ENCODE data around the gene REC8.

Gene REC8

DNA sequence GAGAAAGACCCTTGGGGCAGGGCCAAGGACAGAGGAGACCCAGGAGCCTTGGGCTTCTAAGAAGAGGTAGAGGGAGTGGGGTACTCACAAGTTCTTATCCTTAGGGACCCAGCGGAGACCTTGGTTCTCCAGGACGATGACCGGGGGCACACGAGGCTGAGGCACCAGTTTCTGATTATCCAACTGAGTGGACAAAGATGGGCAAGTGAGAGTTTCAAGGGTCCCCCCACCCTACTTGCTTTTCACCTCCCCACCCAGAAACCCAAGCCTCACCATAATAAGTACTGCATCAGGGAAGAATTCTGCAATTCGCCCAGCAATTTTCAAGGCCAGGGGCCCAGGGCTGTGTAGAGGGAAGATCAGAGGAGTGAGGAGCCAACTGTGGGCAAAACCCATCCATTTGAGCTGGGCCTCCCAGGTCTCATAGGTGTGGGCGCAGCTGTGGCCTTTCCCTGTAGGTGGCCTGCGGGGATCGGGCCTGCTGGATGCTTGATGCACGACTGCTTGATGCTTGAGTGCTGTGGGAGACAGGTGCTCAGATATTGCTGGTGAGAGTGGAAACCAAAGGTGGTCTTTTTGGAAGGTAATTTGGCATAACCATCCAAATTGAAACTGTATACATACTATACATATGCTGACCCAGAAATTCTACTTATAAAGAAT, 32.5 kb upstream of the REC8 start:
- DNase-seq, result no peak

DNA sequence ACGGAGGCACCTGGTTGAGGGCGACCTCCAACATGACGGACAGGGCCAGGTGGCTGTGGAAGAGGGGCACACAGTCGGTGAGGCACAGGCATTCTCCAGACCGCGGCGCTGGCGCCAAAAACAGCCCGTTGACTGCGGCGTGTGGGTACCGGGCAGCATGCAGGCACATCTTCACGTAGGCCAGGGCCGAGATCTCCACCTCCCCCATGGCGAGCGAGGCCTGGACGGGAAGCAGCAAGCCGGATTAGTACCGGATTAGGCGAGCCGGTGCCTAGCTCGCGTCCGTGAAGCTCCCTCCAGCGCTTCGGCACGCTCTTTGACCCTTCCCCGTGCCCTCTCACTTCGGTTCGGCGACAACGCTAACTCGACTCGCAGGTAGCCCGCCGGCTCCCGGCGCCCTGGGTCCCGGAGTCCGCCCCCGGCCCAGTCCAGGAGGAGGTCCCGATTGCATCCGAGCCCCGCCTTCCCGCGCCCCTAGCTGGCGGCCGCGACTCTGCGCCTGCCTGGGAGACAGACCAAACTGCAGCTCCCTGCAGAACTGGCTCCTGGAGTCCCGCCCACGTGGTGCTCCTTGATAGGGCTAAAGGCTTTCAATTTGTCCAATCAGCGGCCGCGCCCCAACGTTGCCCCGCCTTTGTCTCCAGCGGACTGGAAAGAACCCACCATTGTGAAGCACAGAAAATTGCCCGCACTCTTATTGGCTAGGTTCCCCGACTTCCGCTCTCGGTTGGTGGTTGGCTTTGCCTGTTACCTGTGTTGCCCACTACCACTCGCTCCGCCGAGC, 30.6 kb upstream of the REC8 start, which contains the start of gene EMC9:
Gene EMC9 (minus strand): TSS at position 495 of the 784 bp plus-strand sequence. CDS start 287 bp downstream, at position 208.
- peak; percentile 96 to 97 for DNase-seq

DNA sequence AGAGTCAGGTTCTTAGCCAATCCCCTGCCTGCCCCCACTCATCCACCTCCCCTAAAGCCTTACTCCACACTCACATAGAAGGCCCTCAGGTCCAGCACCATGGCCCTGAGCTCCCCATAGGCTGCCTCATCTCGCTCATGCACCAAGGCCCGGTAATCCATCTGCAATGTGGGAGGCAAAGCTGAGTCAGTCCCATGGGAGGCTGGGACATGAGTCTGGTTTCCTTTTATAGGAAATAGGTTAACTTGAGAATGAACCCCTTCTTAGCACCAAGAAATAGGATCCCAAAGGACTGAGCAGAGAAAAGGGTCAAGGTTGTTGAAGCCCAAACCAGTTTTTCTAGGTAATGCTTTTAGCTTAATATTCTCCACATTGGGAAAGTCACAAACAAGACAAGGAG, 28.4 kb upstream of the REC8 start:
- no peak for DNase-seq

DNA sequence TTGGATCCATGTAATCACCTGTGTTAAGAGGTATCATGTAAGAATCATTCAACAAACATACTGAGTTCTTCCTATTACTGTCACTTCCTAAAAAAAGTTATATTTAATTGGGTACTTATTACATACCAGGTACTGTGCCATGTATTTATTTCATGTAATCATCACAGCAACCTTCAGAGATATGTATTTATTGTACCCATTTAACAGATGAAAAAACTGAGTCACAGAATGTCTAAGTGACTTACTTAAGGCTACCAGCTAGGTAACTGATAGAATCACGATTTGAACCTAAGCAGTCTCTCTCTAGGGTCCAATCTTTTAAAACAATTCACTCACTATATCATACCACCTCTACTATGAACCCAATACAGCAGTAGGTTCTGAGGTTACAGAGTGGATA, 27.4 kb upstream of the REC8 start:
- DNase-seq, result no peak

DNA sequence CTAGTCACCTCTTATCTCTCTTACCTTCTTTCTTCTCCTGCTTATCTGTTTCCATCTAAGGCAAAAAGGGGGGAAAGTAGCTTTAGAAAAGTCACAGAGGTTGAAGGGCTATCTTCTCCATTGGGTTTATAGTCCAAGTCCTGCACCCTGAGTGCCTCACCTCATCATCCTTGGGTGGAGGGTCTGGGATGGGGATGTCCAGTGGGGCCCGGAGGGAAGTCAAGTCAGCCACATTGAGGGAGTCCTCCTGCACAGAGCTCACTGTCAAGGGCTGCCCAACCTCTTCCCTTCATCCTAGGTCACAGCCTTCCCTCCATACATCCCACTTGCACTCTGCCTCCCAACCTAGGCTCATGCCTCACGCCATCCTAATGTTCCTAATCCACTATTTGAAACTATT, 26.7 kb upstream of the REC8 start:
- DNase-seq, result no peak

DNA sequence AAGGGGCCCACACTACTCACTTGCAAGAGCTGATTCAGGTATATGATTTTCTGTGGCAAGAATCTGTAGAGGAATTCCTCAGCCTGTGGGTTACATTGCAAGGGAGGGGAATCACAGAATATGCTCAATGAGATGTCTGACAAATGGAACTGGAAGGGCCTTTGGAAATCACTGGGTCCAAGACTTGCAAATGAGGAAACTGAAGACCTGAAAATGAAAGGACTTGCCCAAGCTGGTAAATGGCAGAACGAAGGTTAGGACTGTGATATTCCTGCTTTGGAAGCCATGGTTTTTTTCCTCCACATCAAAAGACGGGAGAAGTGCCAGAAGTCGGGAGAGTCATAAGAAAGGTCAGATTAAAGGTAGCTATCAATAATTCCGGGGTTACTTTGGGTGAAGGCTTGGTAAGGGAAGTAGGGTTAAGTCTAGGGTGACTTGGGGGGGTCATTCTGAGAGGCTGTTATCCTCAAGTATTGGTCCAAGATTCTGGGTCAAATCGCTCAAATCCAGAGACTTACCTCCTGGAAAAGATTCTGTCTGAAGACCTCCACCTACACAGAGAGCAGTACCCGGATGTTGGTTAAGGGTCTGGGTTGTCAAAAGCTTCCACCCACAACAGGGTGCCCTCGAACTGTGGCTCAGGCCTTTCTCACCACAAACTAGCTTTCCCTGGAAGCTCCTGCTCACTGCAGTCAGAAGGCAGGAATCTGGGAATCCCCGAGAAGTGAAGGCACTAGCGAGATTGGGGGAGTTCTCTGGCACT, 26.0 kb upstream of the REC8 start:
- DNase-seq, result peak in 1 of 2 experiments; percentile 11

DNA sequence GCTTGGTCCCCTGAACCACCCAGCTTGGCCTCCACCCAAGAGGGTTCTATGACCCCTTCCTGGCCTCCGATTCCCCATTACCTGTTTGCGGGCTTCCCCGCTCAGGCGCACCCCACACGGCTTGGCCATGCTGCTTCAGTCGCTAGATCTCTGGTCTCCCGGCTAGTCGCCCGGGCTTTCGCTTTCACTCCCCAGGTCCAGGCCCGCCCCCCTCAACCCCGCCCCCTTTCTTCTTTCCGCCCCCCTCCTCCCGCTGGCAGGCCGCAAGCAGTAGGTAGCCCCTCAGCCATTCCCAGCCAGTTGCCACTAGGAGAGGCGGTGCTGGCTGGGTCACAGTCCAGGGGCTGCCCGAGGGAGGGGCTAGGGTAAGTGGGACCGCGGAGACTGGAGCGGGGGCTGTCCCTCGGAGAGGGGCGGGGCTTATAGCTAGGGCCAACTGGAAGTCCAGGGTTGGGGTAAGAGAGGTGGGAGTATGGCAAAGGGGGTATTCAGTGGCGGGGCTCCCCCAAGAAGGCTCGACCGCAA, 25.4 kb upstream of the REC8 start, which contains the start of gene PSME2:
Gene PSME2 (minus strand): TSS at position 158 of the 525 bp plus-strand sequence. CDS start 29 bp downstream, at position 129.
- DNase-seq, result peak; percentile 91

DNA sequence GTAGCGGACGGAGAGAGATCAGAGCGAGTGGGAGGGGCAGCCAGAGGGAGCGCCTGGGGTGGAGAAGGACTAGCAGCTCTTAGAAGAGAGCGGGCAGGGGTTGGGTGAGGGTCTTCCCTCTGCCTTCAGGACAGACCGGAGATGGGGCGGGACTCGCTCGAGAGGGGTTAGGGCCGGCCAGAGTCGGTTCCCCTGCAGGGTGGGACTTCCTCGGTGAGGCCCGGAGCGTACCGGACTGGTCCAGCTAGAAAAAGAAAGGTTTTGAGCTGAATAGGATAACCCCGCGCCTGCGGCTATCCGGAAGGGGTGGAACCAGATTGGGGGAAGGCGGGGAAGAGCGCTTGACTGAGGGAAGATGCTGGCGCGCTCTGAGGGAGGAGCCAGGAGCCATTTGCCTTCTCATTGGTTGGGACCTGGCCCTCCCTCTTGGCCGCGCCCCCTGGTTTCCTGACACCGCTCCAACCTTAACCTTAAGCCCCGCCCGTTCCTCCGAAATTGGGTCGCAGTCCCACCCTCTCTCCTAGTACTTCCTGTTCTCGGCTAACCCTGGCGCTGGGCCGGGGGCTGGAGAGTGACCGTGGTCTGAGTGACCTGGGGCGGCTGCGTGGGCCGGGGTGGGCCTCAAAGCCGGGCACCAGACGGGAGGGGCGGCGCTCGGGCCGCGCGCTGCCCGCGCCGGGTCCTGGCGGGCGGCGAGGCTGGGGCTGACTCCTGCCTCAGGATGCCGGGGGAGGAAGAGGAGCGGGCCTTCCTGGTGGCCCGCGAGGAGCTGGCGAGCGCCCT, 24.7 kb upstream of the REC8 start, which contains the start of gene RNF31:
Gene RNF31 (plus strand): TSS at position 521 of the 783 bp plus-strand sequence. CDS start 201 bp downstream, at position 722.
- DNase-seq, result peak; percentile 97

DNA sequence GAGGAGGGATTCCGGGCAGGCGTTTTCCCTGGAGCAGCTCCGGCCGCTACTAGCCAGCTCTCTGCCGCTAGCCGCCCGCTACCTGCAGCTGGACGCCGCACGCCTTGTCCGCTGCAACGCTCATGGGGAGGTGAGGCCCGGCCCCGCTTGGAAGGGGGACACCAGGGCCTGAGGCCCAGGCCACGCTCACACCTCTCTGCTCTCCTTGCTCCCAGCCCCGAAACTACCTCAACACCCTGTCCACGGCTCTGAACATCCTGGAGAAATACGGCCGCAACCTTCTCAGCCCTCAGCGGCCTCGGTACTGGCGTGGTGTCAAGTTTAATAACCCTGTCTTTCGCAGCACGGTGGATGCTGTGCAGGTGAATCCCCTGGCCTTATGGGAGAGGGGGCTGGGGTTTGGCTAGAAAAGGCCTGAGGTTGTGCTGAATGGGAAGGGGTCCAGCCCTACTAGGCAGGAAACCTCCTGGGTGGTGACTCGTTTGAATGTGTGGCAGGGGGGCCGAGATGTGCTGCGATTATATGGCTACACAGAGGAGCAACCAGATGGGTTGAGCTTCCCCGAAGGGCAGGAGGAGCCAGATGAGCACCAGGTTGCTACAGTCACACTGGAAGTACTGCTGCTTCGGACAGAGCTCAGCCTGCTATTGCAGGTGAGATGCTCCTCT, 24.0 kb upstream of the REC8 start:
- no peak for DNase-seq

DNA sequence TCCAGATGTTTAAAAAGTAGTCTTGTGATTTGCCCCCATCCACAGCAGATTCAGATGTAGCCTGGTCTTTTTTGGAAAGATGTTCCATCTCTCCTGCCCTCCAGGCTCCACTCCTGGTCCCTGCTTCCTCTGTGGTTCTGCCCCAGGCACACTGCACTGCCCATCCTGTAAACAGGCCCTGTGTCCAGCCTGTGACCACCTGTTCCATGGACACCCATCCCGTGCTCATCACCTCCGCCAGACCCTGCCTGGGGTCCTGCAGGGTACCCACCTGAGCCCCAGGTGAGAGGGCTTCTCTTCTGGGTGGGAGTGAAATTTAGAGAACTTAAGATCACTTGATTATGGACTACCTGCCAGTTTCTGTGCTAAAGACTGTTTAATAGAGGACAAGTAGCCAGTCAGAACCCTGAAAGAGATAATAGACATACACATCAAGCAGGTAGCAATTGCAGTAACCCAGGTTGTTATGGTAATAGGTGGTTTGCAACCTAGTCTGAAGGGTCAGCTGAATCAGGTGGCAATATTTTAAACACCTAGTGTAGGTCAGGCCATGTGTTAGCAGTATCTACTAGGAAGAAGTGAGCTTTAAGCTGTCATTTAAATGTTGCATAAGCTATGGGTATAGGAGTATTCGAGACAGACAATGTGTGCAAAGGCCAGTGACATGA, 22.4 kb upstream of the REC8 start:
- DNase-seq, result no peak

DNA sequence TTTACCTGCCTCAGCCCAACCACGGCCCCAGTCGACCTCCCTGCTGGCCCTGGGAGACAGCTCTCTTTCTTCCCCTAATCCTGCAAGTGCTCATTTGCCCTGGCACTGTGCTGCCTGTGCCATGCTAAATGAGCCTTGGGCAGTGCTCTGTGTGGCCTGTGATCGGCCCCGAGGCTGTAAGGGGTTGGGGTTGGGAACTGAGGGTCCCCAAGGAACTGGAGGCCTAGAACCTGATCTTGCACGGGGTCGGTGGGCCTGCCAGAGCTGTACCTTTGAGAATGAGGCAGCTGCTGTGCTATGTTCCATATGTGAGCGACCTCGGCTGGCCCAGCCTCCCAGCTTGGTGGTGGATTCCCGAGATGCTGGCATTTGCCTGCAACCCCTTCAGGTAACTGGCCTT, 21.8 kb upstream of the REC8 start:
- no peak for DNase-seq

DNA sequence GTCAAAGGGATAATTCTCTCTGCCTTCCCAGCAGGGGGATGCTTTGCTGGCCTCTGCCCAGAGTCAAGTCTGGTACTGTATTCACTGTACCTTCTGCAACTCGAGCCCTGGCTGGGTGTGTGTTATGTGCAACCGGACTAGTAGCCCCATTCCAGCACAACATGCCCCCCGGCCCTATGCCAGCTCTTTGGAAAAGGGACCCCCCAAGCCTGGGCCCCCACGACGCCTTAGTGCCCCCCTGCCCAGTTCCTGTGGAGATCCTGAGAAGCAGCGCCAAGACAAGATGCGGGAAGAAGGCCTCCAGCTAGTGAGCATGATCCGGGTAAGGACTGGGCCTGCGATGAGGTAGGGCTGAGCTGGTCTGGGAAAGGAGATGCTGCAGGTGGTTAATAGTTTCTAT, 21.3 kb upstream of the REC8 start:
- DNase-seq, result no peak

DNA sequence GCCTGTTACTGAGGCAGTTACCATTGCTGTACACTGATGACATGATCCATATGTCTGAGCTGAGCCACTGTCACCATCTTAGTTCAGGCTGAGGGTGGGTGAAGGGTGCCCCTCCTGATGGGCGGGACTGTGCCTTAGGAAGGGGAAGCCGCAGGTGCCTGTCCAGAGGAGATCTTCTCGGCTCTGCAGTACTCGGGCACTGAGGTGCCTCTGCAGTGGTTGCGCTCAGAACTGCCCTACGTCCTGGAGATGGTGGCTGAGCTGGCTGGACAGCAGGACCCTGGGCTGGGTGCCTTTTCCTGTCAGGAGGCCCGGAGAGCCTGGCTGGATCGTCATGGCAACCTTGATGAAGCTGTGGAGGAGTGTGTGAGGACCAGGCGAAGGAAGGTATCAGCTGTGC, 20.9 kb upstream of the REC8 start:
- no peak for DNase-seq

DNA sequence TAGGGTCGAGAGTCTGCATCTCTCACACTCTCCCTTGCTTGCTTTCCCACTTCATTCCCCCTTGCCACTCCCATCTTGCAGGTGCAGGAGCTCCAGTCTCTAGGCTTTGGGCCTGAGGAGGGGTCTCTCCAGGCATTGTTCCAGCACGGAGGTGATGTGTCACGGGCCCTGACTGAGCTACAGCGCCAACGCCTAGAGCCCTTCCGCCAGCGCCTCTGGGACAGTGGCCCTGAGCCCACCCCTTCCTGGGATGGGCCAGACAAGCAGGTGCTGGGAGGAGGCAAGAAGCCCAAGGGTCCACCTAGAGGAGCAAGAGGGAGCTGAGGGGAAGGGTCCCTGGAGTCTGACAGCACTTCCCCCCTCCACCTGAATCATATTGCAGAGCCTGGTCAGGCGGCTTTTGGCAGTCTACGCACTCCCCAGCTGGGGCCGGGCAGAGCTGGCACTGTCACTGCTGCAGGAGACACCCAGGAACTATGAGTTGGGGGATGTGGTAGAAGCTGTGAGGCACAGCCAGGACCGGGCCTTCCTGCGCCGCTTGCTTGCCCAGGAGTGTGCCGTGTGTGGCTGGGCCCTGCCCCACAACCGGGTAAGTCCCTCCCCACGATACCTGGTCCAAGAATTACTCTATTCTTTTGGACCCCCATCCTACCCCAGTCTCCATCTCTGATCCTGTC, 20.3 kb upstream of the REC8 start:
- DNase-seq, result no peak

DNA sequence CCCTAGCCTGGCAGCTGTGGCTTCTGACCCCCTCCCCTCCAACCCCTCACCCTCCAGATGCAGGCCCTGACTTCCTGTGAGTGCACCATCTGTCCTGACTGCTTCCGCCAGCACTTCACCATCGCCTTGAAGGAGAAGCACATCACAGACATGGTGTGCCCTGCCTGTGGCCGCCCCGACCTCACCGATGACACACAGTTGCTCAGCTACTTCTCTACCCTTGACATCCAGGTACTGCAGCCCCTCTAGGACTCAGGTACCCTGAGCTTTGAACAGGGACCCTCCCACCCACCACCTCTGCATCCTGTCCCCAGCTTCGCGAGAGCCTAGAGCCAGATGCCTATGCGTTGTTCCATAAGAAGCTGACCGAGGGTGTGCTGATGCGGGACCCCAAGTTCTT, 16.8 kb upstream of the REC8 start:
- DNase-seq, result no peak

DNA sequence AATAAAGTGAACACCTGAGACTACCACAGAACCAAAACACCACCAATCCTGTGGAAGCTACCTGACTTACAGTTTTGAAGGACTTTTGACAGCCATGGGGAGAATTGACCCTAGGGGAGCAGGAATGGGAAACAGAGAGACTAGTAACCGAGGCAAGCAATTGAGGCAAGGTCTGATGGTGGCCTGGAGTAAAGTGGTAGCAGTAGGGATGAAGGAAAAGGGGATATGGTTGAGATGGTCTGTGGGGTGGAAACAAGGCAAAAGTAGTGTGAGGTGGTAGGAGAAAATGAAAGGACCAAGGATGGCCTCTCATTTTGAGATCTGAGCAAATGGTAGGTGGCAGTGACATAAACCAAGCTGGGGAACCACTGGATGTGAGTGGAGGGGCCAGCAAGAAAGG, 15.0 kb upstream of the REC8 start:
- no peak for DNase-seq

DNA sequence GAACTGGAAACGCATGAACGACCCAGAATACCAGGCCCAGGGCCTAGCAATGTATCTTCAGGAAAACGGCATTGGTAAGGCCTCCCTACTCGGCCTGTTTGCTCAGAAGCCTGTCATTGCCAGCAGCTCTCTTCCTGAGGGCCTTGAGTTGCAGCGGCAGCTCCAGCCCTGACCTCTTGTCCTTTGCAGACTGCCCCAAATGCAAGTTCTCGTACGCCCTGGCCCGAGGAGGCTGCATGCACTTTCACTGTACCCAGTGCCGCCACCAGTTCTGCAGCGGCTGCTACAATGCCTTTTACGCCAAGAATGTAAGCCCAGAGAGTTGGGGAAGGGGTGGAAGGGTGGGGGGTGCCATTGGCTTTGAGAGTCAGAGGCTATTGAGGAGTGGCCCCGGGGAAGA, 14.5 kb upstream of the REC8 start:
- no peak for DNase-seq

DNA sequence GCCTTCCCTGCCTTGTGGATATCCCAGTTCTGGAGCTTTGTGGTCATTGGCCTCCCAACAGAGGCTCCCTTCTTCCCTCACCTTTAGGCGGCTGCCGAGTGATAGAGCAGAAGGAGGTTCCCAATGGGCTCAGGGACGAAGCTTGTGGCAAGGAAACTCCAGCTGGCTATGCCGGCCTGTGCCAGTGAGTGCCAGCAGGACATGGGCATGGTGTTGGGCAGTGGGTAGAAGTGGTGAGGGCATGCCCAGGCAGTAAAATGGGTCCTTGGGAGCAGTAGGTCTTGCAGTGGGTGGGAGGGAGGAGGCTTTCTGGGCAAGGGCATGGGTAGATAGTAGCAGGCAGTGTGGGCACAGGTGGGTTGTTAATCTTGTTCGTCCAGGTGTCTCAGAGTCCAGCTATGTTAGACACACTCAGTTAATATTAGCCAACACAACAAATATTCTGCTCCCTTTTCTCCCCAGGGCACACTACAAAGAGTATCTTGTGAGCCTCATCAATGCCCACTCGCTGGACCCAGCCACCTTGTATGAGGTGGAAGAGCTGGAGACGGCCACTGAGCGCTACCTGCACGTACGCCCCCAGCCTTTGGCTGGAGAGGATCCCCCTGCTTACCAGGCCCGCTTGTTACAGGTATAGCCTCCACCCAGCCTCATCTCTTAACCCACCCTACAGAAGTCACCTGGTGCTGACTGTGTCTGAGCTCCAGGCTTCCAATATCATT, 11.9 kb upstream of the REC8 start:
- no peak for DNase-seq

DNA sequence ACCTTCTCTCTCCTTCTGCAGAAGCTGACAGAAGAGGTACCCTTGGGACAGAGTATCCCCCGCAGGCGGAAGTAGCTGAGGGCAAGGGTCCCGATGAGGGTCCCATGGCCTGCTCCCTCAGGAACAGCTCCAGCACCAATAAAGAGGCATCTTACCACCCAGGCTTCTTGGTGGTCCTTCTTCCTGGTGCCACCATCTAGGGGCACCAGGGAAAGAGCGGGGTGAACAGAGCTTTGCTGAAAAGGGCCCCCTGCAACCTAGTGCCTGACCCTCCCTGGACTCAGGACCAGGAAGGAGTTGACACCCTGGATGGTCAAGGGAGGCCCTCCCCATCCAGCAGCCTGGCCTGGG, 11.4 kb upstream of the REC8 start:
- DNase-seq, result no peak

Data from AML-193 (cell line).